K562 (cell line): Measurements from ENCODE around the gene HK2. TPM values are rescaled to one million over a fixed set of nuclear protein-coding genes. Genes with fewer than 3 reads are reported as not detected.

Source experiments
- ATAC-seq: fragments of 200-7000 bp; cut with Tn5 transposase; 3 replicates; pipeline ENCODE4 v1.9.1; 2020; ENCODE audit warnings: moderate library complexity
- BruUV-seq: library from RNA; stranded (reverse); fragments of 400-500 nt; replicated peaks from 2 replicates; lab custom pipeline; 2021; lab: Mats Ljungman, UMichigan
- CTCF ChIA-PET: fragments of 300-600 bp; formaldehyde crosslinking; extraction: SDS; loops from one replicate; lab custom pipeline; 2021; ENCODE audit warnings: low intra/inter-chr PET ratio; lab: Yijun Ruan, JAX
- POLR2A ChIA-PET: fragments of 300-600, 350-650 bp; sonication (Branson Sonifier 250); formaldehyde crosslinking; extraction: SDS; loops from one replicate; lab custom pipeline; 2021; ENCODE audit warnings: antibody characterized with exemption, inconsistent platforms; lab: Yijun Ruan, JAX
- DNase-seq, 4 experiments: peaks; one replicate each; pipeline versions ENCODE4 v3.0.0 to v3.0.0-alpha.2; 2011 to 2018; ENCODE audit warnings: low spot score in 3 of 4, mixed read lengths in 3 of 4; ENCODE audit errors: extremely low read depth in 1 of 4
- FAIRE-seq: peaks from 2 replicates; lab custom pipeline; 2011; peaks lifted over from hg19 to GRCh38; lab: Jason Lieb, UNC
- H2AFZ ChIP-seq: 2 replicates; pipeline ENCODE4 v1.6.0; 2011; ENCODE audit warnings: low read depth, low read length, control low read depth, inconsistent platforms
- H3K27ac ChIP-seq: fragments of 200-600 bp; 3 replicates; pipeline ENCODE4 v1.8.0; 2011; ENCODE audit warnings: low read depth, mild to moderate bottlenecking, control low read depth, inconsistent platforms, low read length, moderate library complexity, mixed read lengths; ENCODE audit errors: extremely low read depth
- H3K27me3 ChIP-seq, 2 experiments: fragments of 300-600 bp in 1 of 2; 2 replicates in 1 of 2; 3 replicates in 1 of 2; pipeline versions ENCODE4 v1.6.0 to v1.8.0; 2011; ENCODE audit warnings: inconsistent platforms in 2 of 2, low read length in 2 of 2, mild to moderate bottlenecking in 1 of 2, mixed read lengths in 1 of 2, moderate library complexity in 1 of 2; ENCODE audit not compliant: control insufficient read depth in 2 of 2, insufficient read depth in 2 of 2
- H3K36me3 ChIP-seq: fragments of 300-600 bp; 3 replicates; pipeline ENCODE4 v1.8.0; 2011; ENCODE audit warnings: mild to moderate bottlenecking, low read length, inconsistent platforms; ENCODE audit not compliant: control insufficient read depth, insufficient read depth
- H3K4me1 ChIP-seq, 2 experiments: fragments of 200-600 bp in 1 of 2; replicated peaks in 1 of 2; 2 replicates in 1 of 2; 3 replicates in 1 of 2; pipeline versions ENCODE4 v1.5.1 to v1.8.0; 2011; ENCODE audit warnings: inconsistent platforms in 2 of 2, low read length in 2 of 2, mild to moderate bottlenecking in 1 of 2, mixed read lengths in 1 of 2, moderate library complexity in 1 of 2; ENCODE audit not compliant: control insufficient read depth in 2 of 2, insufficient read depth in 2 of 2
- H3K4me2 ChIP-seq: 2 replicates; pipeline ENCODE4 v1.6.1; 2011; ENCODE audit warnings: low read length, control low read depth, inconsistent platforms, mixed read lengths; ENCODE audit not compliant: insufficient read depth
- H3K4me3 ChIP-seq: fragments of 200-600 bp; sonication (generic), shearing (Covaris generic); 2 replicates; pipeline ENCODE4 v1.5.1; 2016; ENCODE audit warnings: control low read depth, inconsistent platforms
- H3K79me2 ChIP-seq: fragments of 200-600 bp; 3 replicates; pipeline ENCODE4 v1.8.0; 2011; ENCODE audit warnings: low read length, inconsistent platforms; ENCODE audit not compliant: control insufficient read depth, insufficient read depth
- H3K9ac ChIP-seq, 2 experiments: 2 replicates each; pipeline versions ENCODE4 v1.6.0 to v1.6.1; 2011; ENCODE audit warnings: low read depth in 2 of 2, low read length in 2 of 2, control low read depth in 1 of 2, inconsistent platforms in 1 of 2, mild to moderate bottlenecking in 1 of 2, mixed read lengths in 1 of 2; ENCODE audit not compliant: insufficient read depth in 1 of 2
- H3K9me1 ChIP-seq: one replicate; pipeline ENCODE4 v1.6.0; 2011; ENCODE audit warnings: inconsistent platforms, mild to moderate bottlenecking, low read length, moderate library complexity; ENCODE audit not compliant: control insufficient read depth, insufficient read depth
- H3K9me3 ChIP-seq: replicated peaks from 2 replicates; pipeline ENCODE4 v1.5.1; 2011; ENCODE audit warnings: low read depth, low read length, inconsistent platforms; ENCODE audit not compliant: control insufficient read depth, insufficient read depth
- H4K20me1 ChIP-seq: replicated peaks from 2 replicates; pipeline ENCODE4 v1.6.1; 2011; ENCODE audit warnings: low read length, inconsistent platforms, mixed read lengths; ENCODE audit not compliant: control insufficient read depth, insufficient read depth
- COPS2 ChIP-seq: fragments of 450-650 bp; conservative IDR thresholded peaks from 2 replicates; pipeline ENCODE4 v1.6.1; 2016; ENCODE audit warnings: mild to moderate bottlenecking, moderate library complexity
- ELF1 ChIP-seq: fragments of 200-800 bp; sonication (Bioruptor generic); IDR thresholded peaks from 2 replicates; pipeline ENCODE4 v1.6.1; 2016; ENCODE audit warnings: missing genetic modification characterization, missing compliant biosample characterization
- ETV6 ChIP-seq, 3 experiments: fragments of 150-350 bp in 1 of 3; sonication (generic) in 1 of 3; formaldehyde crosslinking in 1 of 3; IDR thresholded peaks; 2 replicates each; pipeline versions ENCODE4 v1.6.1 to v1.8.0; 2014 to 2022; ENCODE audit warnings: borderline replicate concordance in 2 of 3, low read depth in 2 of 3, antibody characterized with exemption in 1 of 3, low read length in 1 of 3, mild to moderate bottlenecking in 1 of 3, missing genetic modification reagents in 1 of 3
- FOXM1 ChIP-seq, 2 experiments: fragments of 450-650 bp in 1 of 2; sonication (generic) in 1 of 2; formaldehyde crosslinking in 1 of 2; IDR thresholded peaks; 2 replicates each; pipeline versions ENCODE4 v1.6.1 to v1.9.0; 2017 to 2022; ENCODE audit warnings: low read depth in 2 of 2, mild to moderate bottlenecking in 2 of 2, missing genetic modification reagents in 1 of 2, moderate library complexity in 1 of 2
- NFATC3 ChIP-seq: fragments of 450-650 bp; IDR thresholded peaks from 2 replicates; pipeline ENCODE4 v1.6.1; 2017; ENCODE audit warnings: mild to moderate bottlenecking
- NFYB ChIP-seq: IDR thresholded peaks from 2 replicates; pipeline ENCODE4 v1.6.1; 2011; ENCODE audit warnings: mild to moderate bottlenecking, moderate library complexity; ENCODE audit not compliant: insufficient read length; ENCODE audit errors: extremely low read depth
- POU5F1 ChIP-seq: fragments of 150-350 bp; IDR thresholded peaks from 2 replicates; pipeline ENCODE4 v1.6.1; 2014; ENCODE audit warnings: borderline replicate concordance, low read length, low read depth, mild to moderate bottlenecking; ENCODE audit not compliant: partially characterized antibody
- WHSC1 ChIP-seq: IDR thresholded peaks from one replicate; pipeline ENCODE4 v1.6.1; 2012; ENCODE audit warnings: low read length, control low read depth, inconsistent platforms
- ZNF143 ChIP-seq: sonication (generic); formaldehyde crosslinking; IDR thresholded peaks from 2 replicates; pipeline ENCODE4 v1.9.0; 2022; ENCODE audit warnings: mild to moderate bottlenecking, missing genetic modification reagents
- ZNF274 ChIP-seq: IDR thresholded peaks from 2 replicates; pipeline ENCODE4 v1.6.1; 2011; ENCODE audit warnings: low read depth, mild to moderate bottlenecking, low read length, moderate library complexity, borderline replicate concordance
- ZNF3 ChIP-seq: fragments of 250-450 bp; sonication (Bioruptor Pico); IDR thresholded peaks from 2 replicates; pipeline ENCODE4 v1.5.0; 2021; ENCODE audit warnings: mild to moderate bottlenecking, moderate library complexity
- WGBS: fragments of 100-300 bp; shearing (Covaris generic); methylation state at CpG from one replicate; pipeline ENCODE4 v1.1.6; 2016; ENCODE audit warnings: low coverage, mixed read lengths; ENCODE audit not compliant: insufficient coverage; ENCODE audit errors: missing lambda C conversion rate; 5-methylcytosine and 5-hydroxymethylcytosine counted together
- in situ Hi-C: fragments of 300-500 bp; cut with MboI; formaldehyde crosslinking; loops from 4 replicates; pipeline ENCODE4 v1.15.0; 2018; ENCODE audit warnings: inconsistent platforms, mixed read lengths
- intact Hi-C: fragments of 100-400 bp; cut with micrococcal nuclease; formaldehyde crosslinking; loops from 2 replicates; pipeline ENCODE4 v1.14.2; 2022
- polyA plus RNA-seq, 8 experiments: library from polyadenylated mRNA; depleted of rRNA in 4 of 8; stranded (reverse) in 5 of 8; unstranded in 3 of 8; fragments of >200 nt; fragmentation: Nextera tagmentation in 2 of 8; fragmentation: Illumina TruSeq in 1 of 8; extraction: Ambion mirVana in 2 of 8; extraction: Trizol in 1 of 8; gene quantifications; 2 replicates each; pipeline versions ENCODE4 v1.2.1 to v1.2.3, GENCODE V29; 2011 to 2014; ENCODE audit warnings: inconsistent platforms in 1 of 8, missing spikeins in 1 of 8
- total RNA-seq, 7 experiments: library from RNA; depleted of rRNA in 6 of 7; stranded (reverse); fragments of >200 nt in 6 of 7; fragmentation: Illumina TruSeq in 2 of 7; extraction: Trizol in 2 of 7; gene quantifications; 2 replicates each; pipeline versions ENCODE4 v1.2.1 to v1.2.3, GENCODE V29; 2011 to 2021; ENCODE audit warnings: low replicate concordance in 1 of 7
- TF ChIP-seq, protein P1 (sequence below): fragments of 250-450 bp; sonication (Bioruptor Pico); IDR thresholded peaks from 2 replicates; pipeline ENCODE4 v1.8.0; 2022; ENCODE audit warnings: moderate library complexity, mild to moderate bottlenecking, inconsistent platforms

The HK2 gene
- total and polyA plus RNA-seq, 9 of the 15 experiments (the other 6 are each of a cell fraction or from before 2014, with no cell fraction given), result 4.7 to 56.0 (median 19.9) TPM

- TF ChIP-seq NFYB (no peak), NFATC3 (no peak), ZNF143 (CRISPR knock-in tag) (no peak), WHSC1 (no peak), ELF1 (tag) (no peak), ETV6 (IDR thresholded peaks at IDR 0.05; ENCODE audit: borderline replicate concordance in 1 of 2, low read depth in 2 of 2, low read length in 1 of 2) (no peak), ETV6 (CRISPR knock-in tag; IDR thresholded peaks at IDR 0.05; ENCODE audit: borderline replicate concordance) (no peak), COPS2 (no peak)
- TF ChIP-seq, all 486 proteins: peak for 0
These were observed 77.1 kb downstream of the HK2 start (continued) for GRCh38 chr2:74911061-74911460.

- Histone ChIP-seq H3K79me2 (no peaks in the 10 kb centered on the region), H3K27me3 (peaks cover 6 to 54% of the 10 kb centered on the region in 2 experiments), H3K9me3 (no peaks in the 10 kb centered on the region), H3K4me1 (peaks cover 0 to 6% of the 10 kb centered on the region in 2 experiments; a peak in 2 of 5 replicates), H3K36me3 (no peaks in the 10 kb centered on the region), H2AFZ (no peak overlapping the region), H3K9me1 (peaks cover 6% of the 10 kb centered on the region), H3K27ac (no peak overlapping the region), H3K4me3 (no peak overlapping the region), H3K9ac (no peak overlapping the region), H4K20me1 (no peaks in the 10 kb centered on the region), H3K4me2 (no peak overlapping the region)
- no TSS peak for BruUV-seq
- intact Hi-C loops, result loop anchor here (5.0 kb wide), 1 partner anchor 692 kb away; no protein-coding TSS in a partner anchor
- TF ChIP-seq ZNF3 (CRISPR knock-in tag), result no peak
- TF ChIP-seq POU5F1, result no peak
- TF ChIP-seq ZNF274, result no peak
- TF ChIP-seq FOXM1 (IDR thresholded peaks at IDR 0.05; ENCODE audit: low read depth), result no peak
- no peak for TF ChIP-seq FOXM1 (CRISPR knock-in tag; IDR thresholded peaks at IDR 0.05; ENCODE audit: low read depth)
- TF ChIP-seq, protein P1, sequence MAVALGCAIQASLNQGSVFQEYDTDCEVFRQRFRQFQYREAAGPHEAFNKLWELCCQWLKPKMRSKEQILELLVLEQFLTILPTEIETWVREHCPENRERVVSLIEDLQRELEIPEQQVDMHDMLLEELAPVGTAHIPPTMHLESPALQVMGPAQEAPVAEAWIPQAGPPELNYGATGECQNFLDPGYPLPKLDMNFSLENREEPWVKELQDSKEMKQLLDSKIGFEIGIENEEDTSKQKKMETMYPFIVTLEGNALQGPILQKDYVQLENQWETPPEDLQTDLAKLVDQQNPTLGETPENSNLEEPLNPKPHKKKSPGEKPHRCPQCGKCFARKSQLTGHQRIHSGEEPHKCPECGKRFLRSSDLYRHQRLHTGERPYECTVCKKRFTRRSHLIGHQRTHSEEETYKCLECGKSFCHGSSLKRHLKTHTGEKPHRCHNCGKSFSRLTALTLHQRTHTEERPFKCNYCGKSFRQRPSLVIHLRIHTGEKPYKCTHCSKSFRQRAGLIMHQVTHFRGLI, result no peak
- FAIRE-seq (no peak), DNase-seq (no peak), ATAC-seq (no peak)
- ChIA-PET CTCF (no interaction called here), POLR2A (interaction anchor here (0.5 to 0.6 kb wide), 2 partner anchors 64 to 71 kb away, joined by 3 to 5 read pairs; no protein-coding TSS in a partner anchor)
- in situ Hi-C loops, result loop anchor here (5.0 to 10.0 kb wide), 4 partner anchors 142 to 699 kb away; no protein-coding TSS in a partner anchor
- WGBS, result 0% methylated on average over 4 of the region's 4 CpGs
These were observed 81.8 kb downstream of the HK2 start for GRCh38 chr2:74915743-74916142.
